Gastrocnemius medialis (tissue), 4 donors: ENCODE results near the gene TNIK. TPM values are rescaled to one million over a fixed set of nuclear protein-coding genes. Genes with fewer than 3 reads are reported as not detected.
A peak's percentile ranks its signal among the peaks of the same experiment; 100 is the strongest.

Source experiments
- ATAC-seq, 2 donors: fragments of 150-250 bp; one replicate each; pipeline ENCODE4 v1.9.1; 2016
- DNase-seq, 2 donors: peaks; one replicate each; pipeline ENCODE4 v3.0.0-alpha.2; 2019
- H3K27ac ChIP-seq, 4 donors: fragments of 200-600 bp; sonication (generic); 1 replicate in 1 of 4; 2 replicates in 3 of 4; pipeline ENCODE4 v1.5.1; 2016 to 2018; ENCODE audit warnings: mild to moderate bottlenecking in 2 of 4, moderate library complexity in 1 of 4
- H3K27me3 ChIP-seq, 3 donors: fragments of 200-600 bp; sonication (generic) in 2 of 3; 1 replicate in 1 of 3; 2 replicates in 2 of 3; pipeline versions ENCODE4 v1.5.1 to v1.6.0; 2016 to 2019; ENCODE audit warnings: mild to moderate bottlenecking in 1 of 3, moderate library complexity in 1 of 3
- H3K36me3 ChIP-seq, 2 donors: fragments of 200-600 bp; sonication (generic) in 1 of 2; one replicate each; pipeline ENCODE4 v1.5.1; 2017 to 2018
- H3K4me1 ChIP-seq, 2 donors: fragments of 200-600 bp; sonication (generic) in 1 of 2; one replicate each; pipeline ENCODE4 v1.5.1; 2016 to 2017; ENCODE audit warnings: mild to moderate bottlenecking in 2 of 2
- H3K4me3 ChIP-seq, 4 donors: fragments of 200-600 bp; sonication (generic) in 3 of 4; 1 replicate in 1 of 4; 2 replicates in 3 of 4; pipeline ENCODE4 v1.5.1; 2016 to 2019; ENCODE audit warnings: mild to moderate bottlenecking in 2 of 4
- H3K9me3 ChIP-seq, 3 donors: fragments of 200-600 bp; sonication (generic) in 2 of 3; 1 replicate in 1 of 3; 2 replicates in 2 of 3; pipeline ENCODE4 v1.5.1; 2016 to 2019
- CTCF ChIP-seq, 5 experiments: fragments of 450-650 bp in 3 of 5; fragments of 200-600 bp in 2 of 5; sonication (generic) in 2 of 5; IDR thresholded peaks in 4 of 5; conservative IDR thresholded peaks in 1 of 5; 1 replicate in 4 of 5; 2 replicates in 1 of 5; pipeline ENCODE4 v1.5.1; 2016 to 2019; ENCODE audit warnings: antibody characterized with exemption in 5 of 5, mild to moderate bottlenecking in 3 of 5, moderate library complexity in 3 of 5
- POLR2A ChIP-seq, 2 donors: fragments of 450-650 bp; IDR thresholded peaks; one replicate each; pipeline ENCODE4 v1.6.1; 2017; ENCODE audit warnings: antibody characterized with exemption in 2 of 2, mild to moderate bottlenecking in 2 of 2, moderate library complexity in 2 of 2
- in situ Hi-C, 4 donors: fragments of 200-750 bp; cut with MboI; loops; one replicate each; pipeline versions ENCODE4 v1.15.0 to v1.8.0; 2017; ENCODE audit warnings: low sequenced_read_pairs in 4 of 4
- intact Hi-C: fragments of 100-400 bp; cut with DNase I; formaldehyde crosslinking; loops from one replicate; pipeline ENCODE4 v1.15.1; 2023; ENCODE audit warnings: low total_unique reads
- total RNA-seq, 4 donors: library from RNA; depleted of rRNA; stranded (reverse); fragments of >200 nt; gene quantifications; one replicate each; pipeline versions ENCODE4 v1.1.0 to v1.2.3, GENCODE V29; 2016

The TNIK gene
- total RNA-seq, 4 donors from 2014 or later = 5.2 to 19.7 (median 10.6) TPM

GRCh38 chr3:171432548-171432947 is 27.7 kb downstream of the TNIK start:
- Histone ChIP-seq H3K27me3 (no peaks in the 10 kb centered on the region), H3K4me1 (peaks cover 37 to 46% of the 10 kb centered on the region in 2 donors), H3K27ac (no peak overlapping the region), H3K9me3 (no peaks in the 10 kb centered on the region), H3K4me3 (no peak overlapping the region), H3K36me3 (no peaks in the 10 kb centered on the region)
- intact Hi-C loops (no loop called here), in situ Hi-C loops (no loop called here)
- TF ChIP-seq POLR2A (IDR thresholded peaks at IDR 0.05) (no peak), CTCF (IDR thresholded peaks at IDR 0.05 in 4 of 5, conservative IDR thresholded peaks at IDR 0.05 in 1 of 5) (no peak)
- no peak for DNase-seq
- ATAC-seq = no peak

- in situ Hi-C loops (no loop called here), intact Hi-C loops (no loop called here)
- DNase-seq (no peak), ATAC-seq (no peak)
- no peak overlapping the region for H3K4me3 ChIP-seq
- no peak for TF ChIP-seq CTCF (IDR thresholded peaks at IDR 0.05 in 4 of 5, conservative IDR thresholded peaks at IDR 0.05 in 1 of 5)
- TF ChIP-seq POLR2A (IDR thresholded peaks at IDR 0.05) = no peak
- peaks cover 35 to 38% of the 10 kb centered on the region in 2 donors for H3K4me1 ChIP-seq
- H3K36me3 ChIP-seq = no peaks in the 10 kb centered on the region
- no peak overlapping the region for H3K27ac ChIP-seq
- no peaks in the 10 kb centered on the region for H3K9me3 ChIP-seq
- no peaks in the 10 kb centered on the region for H3K27me3 ChIP-seq
Observed at GRCh38 chr3:171431550-171431949, 28.7 kb downstream of the TNIK start.

GRCh38 chr3:171430530-171430929 is 29.7 kb downstream of the TNIK start:
- ATAC-seq = no peak

GRCh38 chr3:171429635-171430034 is 30.6 kb downstream of the TNIK start:
- peaks cover 29 to 35% of the 10 kb centered on the region in 2 donors for H3K4me1 ChIP-seq
- ATAC-seq (no peak), DNase-seq (no peak)
- no peaks in the 10 kb centered on the region for H3K36me3 ChIP-seq
- intact Hi-C loops (no loop called here), in situ Hi-C loops (no loop called here)
- TF ChIP-seq CTCF (IDR thresholded peaks at IDR 0.05 in 4 of 5, conservative IDR thresholded peaks at IDR 0.05 in 1 of 5) (no peak), POLR2A (IDR thresholded peaks at IDR 0.05) (no peak)
- H3K27ac ChIP-seq = no peak overlapping the region
- H3K9me3 ChIP-seq = no peaks in the 10 kb centered on the region
- H3K4me3 ChIP-seq = no peak overlapping the region
- H3K27me3 ChIP-seq = no peaks in the 10 kb centered on the region

More at GRCh38 chr3:171430530-171430929, 29.7 kb downstream of the TNIK start:
- intact Hi-C loops (no loop called here), in situ Hi-C loops (no loop called here)
- no peak overlapping the region for H3K4me3 ChIP-seq
- no peaks in the 10 kb centered on the region for H3K9me3 ChIP-seq
- no peaks in the 10 kb centered on the region for H3K27me3 ChIP-seq
- peaks cover 29 to 35% of the 10 kb centered on the region in 2 donors for H3K4me1 ChIP-seq
- no peak overlapping the region for H3K27ac ChIP-seq
- no peak for DNase-seq
- no peaks in the 10 kb centered on the region for H3K36me3 ChIP-seq
- TF ChIP-seq CTCF (IDR thresholded peaks at IDR 0.05 in 4 of 5, conservative IDR thresholded peaks at IDR 0.05 in 1 of 5) (no peak), POLR2A (IDR thresholded peaks at IDR 0.05) (no peak)

GRCh38 chr3:171428892-171429291 is 31.3 kb downstream of the TNIK start:
- in situ Hi-C loops = no loop called here
- Histone ChIP-seq H3K36me3 (no peaks in the 10 kb centered on the region), H3K27ac (no peak overlapping the region), H3K9me3 (no peaks in the 10 kb centered on the region), H3K27me3 (no peaks in the 10 kb centered on the region), H3K4me3 (no peak overlapping the region), H3K4me1 (peaks cover 29 to 35% of the 10 kb centered on the region in 2 donors)
- TF ChIP-seq CTCF (IDR thresholded peaks at IDR 0.05 in 4 of 5, conservative IDR thresholded peaks at IDR 0.05 in 1 of 5) (no peak), POLR2A (IDR thresholded peaks at IDR 0.05) (no peak)
- DNase-seq (no peak), ATAC-seq (peak in 1 of 2 donors; percentile 69)
- intact Hi-C loops = no loop called here
